Osteocyte (in vitro differentiated cells): ENCODE results near the gene TRIM14. TPM values are rescaled to one million over a fixed set of nuclear protein-coding genes. Genes with fewer than 3 reads are reported as not detected.

Experiments used
- DNase-seq: peaks from one replicate; pipeline ENCODE4 v3.0.0; 2021; ENCODE audit warnings: mixed read lengths; ENCODE audit not compliant: unreplicated experiment; ENCODE audit errors: extremely low spot score
- H3K27ac Mint-ChIP-seq: one replicate; pipeline ENCODE4 v1.8.0; 2021; ENCODE audit warnings: mild to moderate bottlenecking, mixed read lengths; ENCODE audit not compliant: unreplicated experiment
- H3K27me3 Mint-ChIP-seq: one replicate; pipeline ENCODE4 v1.8.0; 2021; ENCODE audit warnings: mixed read lengths; ENCODE audit not compliant: unreplicated experiment
- H3K36me3 Mint-ChIP-seq: one replicate; pipeline ENCODE4 v1.8.0; 2021; ENCODE audit warnings: mixed read lengths; ENCODE audit not compliant: unreplicated experiment
- H3K4me1 Mint-ChIP-seq: one replicate; pipeline ENCODE4 v1.8.0; 2021; ENCODE audit warnings: mixed read lengths; ENCODE audit not compliant: unreplicated experiment
- H3K4me3 Mint-ChIP-seq: one replicate; pipeline ENCODE4 v1.8.0; 2021; ENCODE audit warnings: mild to moderate bottlenecking, moderate library complexity, mixed read lengths; ENCODE audit not compliant: unreplicated experiment
- H3K9me3 Mint-ChIP-seq: one replicate; pipeline ENCODE4 v1.8.0; 2021; ENCODE audit warnings: mixed read lengths; ENCODE audit not compliant: unreplicated experiment
- total RNA-seq: library from RNA; stranded (reverse); gene quantifications from 2 replicates; pipeline ENCODE4 v1.2.1, GENCODE V29; 2021
- TF ChIP-seq, protein P1 (sequence below): fragments of 200-600 bp; sonication (generic); IDR thresholded peaks from 2 replicates; pipeline ENCODE4 v1.5.0; 2021; ENCODE audit warnings: antibody characterized with exemption, mild to moderate bottlenecking, moderate library complexity

Gene TRIM14
- total RNA-seq, 1 donor from 2014 or later, result 0.48 TPM

DNA sequence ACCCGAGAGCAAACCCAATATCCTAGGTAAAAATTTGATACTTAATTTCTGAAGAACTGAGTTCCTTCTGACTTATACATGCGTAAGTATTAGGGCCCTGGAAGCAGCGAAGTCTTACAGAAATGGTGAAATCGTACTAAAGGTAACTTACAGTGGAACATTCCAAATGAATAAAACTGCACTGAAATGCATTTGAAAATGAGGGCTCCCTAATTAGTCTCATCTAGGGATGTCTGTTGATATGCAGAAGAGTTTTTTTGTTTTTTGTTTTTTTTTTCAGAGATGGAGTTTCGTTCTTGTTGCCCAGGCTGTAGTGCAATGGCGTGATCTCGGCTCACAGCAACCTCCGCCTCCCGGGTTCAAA lies 72.9 kb downstream of the TRIM14 start:
- no peak overlapping the region for H3K27ac Mint-ChIP-seq
- H3K4me1 Mint-ChIP-seq, result no peaks in the 10 kb centered on the region
- H3K9me3 Mint-ChIP-seq, result no peaks in the 10 kb centered on the region
- H3K36me3 Mint-ChIP-seq, result no peaks in the 10 kb centered on the region
- H3K4me3 Mint-ChIP-seq, result no peak overlapping the region
- peaks cover 5% of the 10 kb centered on the region for H3K27me3 Mint-ChIP-seq
- TF ChIP-seq, protein P1, sequence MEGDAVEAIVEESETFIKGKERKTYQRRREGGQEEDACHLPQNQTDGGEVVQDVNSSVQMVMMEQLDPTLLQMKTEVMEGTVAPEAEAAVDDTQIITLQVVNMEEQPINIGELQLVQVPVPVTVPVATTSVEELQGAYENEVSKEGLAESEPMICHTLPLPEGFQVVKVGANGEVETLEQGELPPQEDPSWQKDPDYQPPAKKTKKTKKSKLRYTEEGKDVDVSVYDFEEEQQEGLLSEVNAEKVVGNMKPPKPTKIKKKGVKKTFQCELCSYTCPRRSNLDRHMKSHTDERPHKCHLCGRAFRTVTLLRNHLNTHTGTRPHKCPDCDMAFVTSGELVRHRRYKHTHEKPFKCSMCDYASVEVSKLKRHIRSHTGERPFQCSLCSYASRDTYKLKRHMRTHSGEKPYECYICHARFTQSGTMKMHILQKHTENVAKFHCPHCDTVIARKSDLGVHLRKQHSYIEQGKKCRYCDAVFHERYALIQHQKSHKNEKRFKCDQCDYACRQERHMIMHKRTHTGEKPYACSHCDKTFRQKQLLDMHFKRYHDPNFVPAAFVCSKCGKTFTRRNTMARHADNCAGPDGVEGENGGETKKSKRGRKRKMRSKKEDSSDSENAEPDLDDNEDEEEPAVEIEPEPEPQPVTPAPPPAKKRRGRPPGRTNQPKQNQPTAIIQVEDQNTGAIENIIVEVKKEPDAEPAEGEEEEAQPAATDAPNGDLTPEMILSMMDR, result no peak
- DNase-seq, result no peak

DNA sequence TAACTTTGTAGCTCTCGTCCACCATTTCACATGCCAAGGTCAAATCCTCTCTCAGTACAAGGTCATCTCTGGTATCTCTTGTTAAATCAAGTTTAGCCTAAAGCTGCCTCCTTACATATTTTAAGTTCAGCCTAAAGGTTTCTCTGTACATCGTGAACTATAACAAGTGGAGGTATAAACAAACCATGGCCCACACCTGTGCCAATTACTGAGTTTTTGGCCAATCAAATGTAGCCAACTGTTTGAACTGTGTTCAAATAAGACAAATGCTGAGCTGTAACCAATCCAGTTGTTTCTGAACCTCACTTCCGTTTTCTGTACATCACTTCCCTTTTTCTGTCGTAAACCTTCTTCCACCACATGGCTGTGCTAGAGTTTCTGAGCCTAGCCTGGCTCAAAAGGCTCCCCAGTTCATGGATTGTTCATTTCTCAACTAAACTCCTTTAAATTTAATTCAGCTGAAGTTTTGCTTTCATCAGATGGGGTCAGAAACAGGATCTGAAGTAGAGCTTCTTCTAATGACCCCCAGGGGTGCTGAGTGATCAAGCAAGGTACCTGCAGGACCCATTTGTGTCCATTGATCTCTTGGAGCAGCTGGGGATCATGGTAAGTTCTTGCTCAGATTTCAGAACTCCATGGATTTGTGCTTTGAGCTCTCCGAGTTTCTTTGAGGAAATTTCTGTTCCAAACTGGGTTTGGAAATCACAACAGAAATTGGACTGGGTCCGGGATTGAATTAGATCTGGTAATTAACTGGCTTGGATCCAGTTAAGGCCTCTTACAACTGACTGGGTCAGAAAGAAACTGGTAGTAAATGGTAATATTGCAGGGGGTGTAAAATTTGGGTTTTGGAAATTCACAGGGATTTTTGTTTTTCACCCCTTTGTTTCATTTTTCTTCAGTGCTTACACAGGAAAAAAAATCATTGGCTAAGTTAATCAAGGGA lies 73.5 kb downstream of the TRIM14 start:
- Mint-ChIP-seq H3K27ac (no peak overlapping the region), H3K9me3 (no peaks in the 10 kb centered on the region), H3K36me3 (no peaks in the 10 kb centered on the region), H3K27me3 (peaks cover 5% of the 10 kb centered on the region), H3K4me1 (no peaks in the 10 kb centered on the region), H3K4me3 (no peak overlapping the region)
- TF ChIP-seq, protein P1, result no peak
- no peak for DNase-seq

DNA sequence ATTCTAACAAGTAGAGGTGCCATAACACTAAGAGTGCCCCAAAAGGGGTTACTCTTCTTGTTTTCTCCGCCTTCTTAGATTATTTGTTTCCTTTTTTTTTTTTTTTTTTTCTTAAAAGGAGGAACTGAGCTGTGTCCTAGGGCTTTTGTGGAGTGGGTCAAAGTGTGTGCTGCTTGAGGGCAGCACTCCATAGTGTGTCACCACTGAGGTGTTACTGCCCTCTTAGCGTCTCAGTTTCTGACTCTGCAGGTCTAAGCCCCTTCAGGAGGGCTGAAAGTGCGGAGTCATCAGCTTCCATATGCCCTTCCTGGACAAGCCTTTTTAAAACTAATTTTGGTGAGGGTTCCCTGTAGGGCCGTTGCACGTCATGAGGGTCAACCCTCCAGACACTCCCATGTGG lies 75.1 kb downstream of the TRIM14 start:
- no peaks in the 10 kb centered on the region for H3K4me1 Mint-ChIP-seq

DNA sequence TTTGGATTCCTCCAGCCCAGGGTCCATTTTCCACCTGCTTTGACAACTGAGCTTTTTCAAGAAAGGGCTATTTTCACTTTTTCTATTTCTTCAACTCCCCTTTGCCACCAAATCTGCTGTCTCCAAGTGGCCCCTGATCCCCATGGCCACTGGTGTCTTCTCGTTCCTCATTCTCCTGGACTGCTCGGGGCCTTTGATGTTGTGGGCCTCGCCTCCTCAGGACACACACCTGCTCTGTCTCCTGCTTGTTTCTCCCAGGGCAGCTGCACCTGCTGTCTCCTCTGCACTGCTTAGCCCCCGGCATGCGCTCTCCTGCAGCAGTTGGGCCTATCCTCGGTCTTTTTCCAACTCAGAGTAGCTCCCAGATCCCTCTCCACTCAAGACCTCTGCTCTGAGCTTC lies 78.8 kb downstream of the TRIM14 start:
- DNase-seq, result no peak
- H3K27me3 Mint-ChIP-seq, result peaks cover 12% of the 10 kb centered on the region
- H3K9me3 Mint-ChIP-seq, result no peaks in the 10 kb centered on the region
- no peak overlapping the region for H3K4me3 Mint-ChIP-seq
- H3K27ac Mint-ChIP-seq, result no peak overlapping the region
- TF ChIP-seq, protein P1, result no peak
- H3K4me1 Mint-ChIP-seq, result peaks cover 11% of the 10 kb centered on the region
- H3K36me3 Mint-ChIP-seq, result no peaks in the 10 kb centered on the region

More for the DNA sequence above, 75.1 kb downstream of the TRIM14 start:
- TF ChIP-seq, protein P1, result no peak
- Mint-ChIP-seq H3K27ac (no peak overlapping the region), H3K36me3 (no peaks in the 10 kb centered on the region), H3K9me3 (no peaks in the 10 kb centered on the region), H3K4me3 (no peak overlapping the region), H3K27me3 (peaks cover 12% of the 10 kb centered on the region)
- no peak for DNase-seq

DNA sequence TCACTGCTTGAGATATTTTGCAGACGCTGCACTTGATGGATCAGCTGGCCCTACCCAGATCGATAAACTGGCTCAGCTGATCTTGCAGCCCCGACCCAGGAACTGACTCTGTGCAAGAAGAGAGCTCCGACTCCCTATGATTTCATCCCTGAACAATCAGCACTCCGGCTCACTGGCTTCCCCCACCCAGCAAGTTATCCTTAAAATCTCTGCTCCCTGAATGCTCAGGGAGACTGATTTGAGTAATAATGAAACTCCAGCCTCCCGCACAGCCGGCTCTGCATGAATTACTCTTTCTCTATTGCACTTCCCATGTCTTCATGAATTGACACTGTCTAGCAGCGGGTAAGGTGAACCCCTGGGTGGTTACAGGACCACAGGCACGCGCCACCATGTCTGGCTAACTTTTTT lies 79.4 kb downstream of the TRIM14 start:
- Mint-ChIP-seq H3K27me3 (peaks cover 12% of the 10 kb centered on the region), H3K4me1 (peaks cover 17% of the 10 kb centered on the region), H3K9me3 (no peaks in the 10 kb centered on the region), H3K36me3 (no peaks in the 10 kb centered on the region), H3K27ac (no peak overlapping the region), H3K4me3 (no peak overlapping the region)
- DNase-seq, result no peak
- TF ChIP-seq, protein P1, result no peak
